WERI-Rb-1 (cell line): ENCODE results near the gene NKAIN2.

Source experiments
- DNase-seq: peaks from one replicate; pipeline ENCODE4 v3.0.0-alpha.2; 2020
- H3K27ac ChIP-seq: fragments of 250-450 bp; sonication (Bioruptor Pico); 2 replicates; pipeline ENCODE4 v1.5.1; 2020; ENCODE audit warnings: mild to moderate bottlenecking, moderate library complexity
- H3K27me3 ChIP-seq: fragments of 250-450 bp; sonication (Bioruptor Pico); 2 replicates; pipeline ENCODE4 v1.5.1; 2021; ENCODE audit warnings: mild to moderate bottlenecking, low read depth, moderate library complexity; ENCODE audit not compliant: insufficient read depth, severe bottlenecking
- H3K36me3 ChIP-seq: fragments of 250-450 bp; sonication (Bioruptor Pico); 2 replicates; pipeline ENCODE4 v1.5.1; 2020; ENCODE audit warnings: mild to moderate bottlenecking, moderate library complexity
- H3K4me3 ChIP-seq: 2 replicates; pipeline ENCODE4 v1.5.1; 2011; ENCODE audit warnings: low read depth, mild to moderate bottlenecking, control low read depth, low read length
- H3K9me3 ChIP-seq: fragments of 250-450 bp; sonication (Bioruptor Pico); 2 replicates; pipeline ENCODE4 v1.5.1; 2021; ENCODE audit warnings: mild to moderate bottlenecking, moderate library complexity; ENCODE audit not compliant: severe bottlenecking
- TF ChIP-seq, protein P1 (sequence below): IDR thresholded peaks from 2 replicates; pipeline ENCODE4 v1.5.1; 2011; ENCODE audit warnings: low read depth, mild to moderate bottlenecking, control low read depth, inconsistent platforms, low read length

The NKAIN2 gene

DNA sequence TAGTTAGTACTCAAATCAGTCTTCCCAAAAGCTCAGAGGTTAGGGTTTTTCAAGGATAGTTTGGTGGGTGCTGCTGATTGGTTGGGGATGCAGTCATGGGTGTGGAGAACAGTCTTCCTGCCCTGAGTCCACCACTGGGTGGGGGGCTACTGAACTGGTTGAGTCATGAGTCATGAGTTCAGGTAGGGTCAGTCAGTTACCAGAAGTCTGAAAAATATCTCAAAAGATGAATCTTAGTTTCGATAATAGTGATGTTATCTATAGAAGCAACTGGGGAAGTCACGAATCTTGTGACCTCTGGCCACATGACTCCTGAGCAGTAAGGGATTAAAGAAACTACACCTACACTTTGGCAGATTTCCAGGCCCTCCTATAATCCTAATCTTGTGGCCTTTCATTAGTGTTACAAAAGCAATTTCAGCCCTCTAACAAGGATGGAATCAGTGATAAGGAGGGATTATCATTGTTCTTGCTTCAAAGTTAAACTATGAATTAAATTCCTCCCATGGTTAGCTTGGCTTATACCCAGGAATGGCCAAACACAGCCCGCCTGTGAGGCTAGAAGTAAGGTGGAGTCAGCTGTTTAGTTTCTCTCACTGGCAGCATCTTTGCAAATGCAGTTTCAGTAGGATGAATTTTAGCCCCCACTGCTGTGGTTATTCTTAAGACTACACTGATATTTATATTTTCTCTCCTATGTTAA lies 33.3 kb upstream of the NKAIN2 start:
- no peaks in the 10 kb centered on the region for H3K9me3 ChIP-seq
- no peak overlapping the region for H3K4me3 ChIP-seq
- no peaks in the 10 kb centered on the region for H3K36me3 ChIP-seq
- DNase-seq = no peak
- H3K27me3 ChIP-seq = no peaks in the 10 kb centered on the region
- no peak overlapping the region for H3K27ac ChIP-seq
- TF ChIP-seq, protein P1, sequence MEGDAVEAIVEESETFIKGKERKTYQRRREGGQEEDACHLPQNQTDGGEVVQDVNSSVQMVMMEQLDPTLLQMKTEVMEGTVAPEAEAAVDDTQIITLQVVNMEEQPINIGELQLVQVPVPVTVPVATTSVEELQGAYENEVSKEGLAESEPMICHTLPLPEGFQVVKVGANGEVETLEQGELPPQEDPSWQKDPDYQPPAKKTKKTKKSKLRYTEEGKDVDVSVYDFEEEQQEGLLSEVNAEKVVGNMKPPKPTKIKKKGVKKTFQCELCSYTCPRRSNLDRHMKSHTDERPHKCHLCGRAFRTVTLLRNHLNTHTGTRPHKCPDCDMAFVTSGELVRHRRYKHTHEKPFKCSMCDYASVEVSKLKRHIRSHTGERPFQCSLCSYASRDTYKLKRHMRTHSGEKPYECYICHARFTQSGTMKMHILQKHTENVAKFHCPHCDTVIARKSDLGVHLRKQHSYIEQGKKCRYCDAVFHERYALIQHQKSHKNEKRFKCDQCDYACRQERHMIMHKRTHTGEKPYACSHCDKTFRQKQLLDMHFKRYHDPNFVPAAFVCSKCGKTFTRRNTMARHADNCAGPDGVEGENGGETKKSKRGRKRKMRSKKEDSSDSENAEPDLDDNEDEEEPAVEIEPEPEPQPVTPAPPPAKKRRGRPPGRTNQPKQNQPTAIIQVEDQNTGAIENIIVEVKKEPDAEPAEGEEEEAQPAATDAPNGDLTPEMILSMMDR = no peak

DNA sequence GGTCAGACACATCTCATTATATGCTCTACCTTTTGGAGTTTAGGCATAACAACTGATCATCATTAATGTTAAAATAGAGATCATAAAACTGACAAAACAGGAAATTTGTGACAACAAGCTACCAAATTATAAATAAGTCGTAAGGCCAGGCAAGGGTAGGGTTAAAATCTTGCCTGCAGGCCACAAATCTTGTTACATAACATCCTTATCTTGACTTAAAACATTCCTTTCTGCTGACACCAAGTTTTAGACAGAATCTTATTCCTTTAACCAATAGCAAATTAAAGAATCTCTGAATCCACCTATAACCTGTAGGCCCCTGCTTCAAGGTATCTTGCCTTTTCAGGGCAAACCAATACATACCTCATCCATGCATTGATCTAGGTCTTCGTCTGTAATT lies 32.5 kb upstream of the NKAIN2 start:
- DNase-seq = no peak
- TF ChIP-seq, protein P1 = no peak
- H3K36me3 ChIP-seq = no peaks in the 10 kb centered on the region

DNA sequence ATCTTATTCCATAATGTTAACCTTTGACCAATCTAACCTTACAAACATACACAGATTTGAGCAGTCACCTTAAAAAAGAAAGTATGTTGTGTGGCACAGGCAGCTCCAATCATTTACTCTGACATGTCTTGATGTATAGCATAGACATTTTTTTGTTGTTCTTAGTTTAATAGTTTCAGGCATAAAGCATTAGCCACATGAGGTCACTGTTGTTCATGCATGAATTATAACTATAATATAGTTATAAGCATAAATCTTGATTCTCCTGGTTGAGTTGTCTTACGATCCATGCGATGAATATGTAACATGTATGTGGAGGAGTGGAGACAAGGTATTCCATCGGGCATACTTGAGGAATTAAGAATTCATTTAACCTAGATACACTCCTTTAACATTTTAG lies 26.1 kb upstream of the NKAIN2 start:
- Histone ChIP-seq H3K9me3 (no peaks in the 10 kb centered on the region), H3K27ac (no peak overlapping the region), H3K4me3 (no peak overlapping the region), H3K27me3 (no peaks in the 10 kb centered on the region), H3K36me3 (no peaks in the 10 kb centered on the region)
- TF ChIP-seq, protein P1 = no peak
- no peak for DNase-seq

More for the DNA sequence above, 32.5 kb upstream of the NKAIN2 start:
- Histone ChIP-seq H3K4me3 (no peak overlapping the region), H3K27me3 (no peaks in the 10 kb centered on the region), H3K9me3 (no peaks in the 10 kb centered on the region), H3K27ac (no peak overlapping the region)

DNA sequence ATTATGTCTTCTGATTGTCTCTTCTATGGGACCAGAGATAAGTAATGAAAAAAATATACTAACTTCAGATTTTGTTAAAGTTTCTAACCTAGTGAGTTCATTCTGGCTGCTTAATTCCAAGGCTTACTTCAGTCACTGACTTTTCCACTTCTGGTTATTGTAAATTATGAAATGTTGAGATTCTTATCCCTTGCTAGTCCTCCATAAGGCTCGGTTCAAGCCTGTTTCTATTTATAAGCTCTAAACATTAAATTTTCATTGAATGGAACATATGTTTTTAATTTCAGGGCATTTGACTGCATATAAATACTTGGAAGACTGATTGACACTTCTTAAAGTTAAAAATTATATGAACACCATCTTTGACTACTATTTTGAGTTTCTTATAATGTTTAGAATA lies 23.6 kb upstream of the NKAIN2 start:
- Histone ChIP-seq H3K4me3 (no peak overlapping the region), H3K27ac (no peak overlapping the region), H3K9me3 (no peaks in the 10 kb centered on the region), H3K36me3 (no peaks in the 10 kb centered on the region), H3K27me3 (no peaks in the 10 kb centered on the region)
- TF ChIP-seq, protein P1 = no peak
- no peak for DNase-seq

DNA sequence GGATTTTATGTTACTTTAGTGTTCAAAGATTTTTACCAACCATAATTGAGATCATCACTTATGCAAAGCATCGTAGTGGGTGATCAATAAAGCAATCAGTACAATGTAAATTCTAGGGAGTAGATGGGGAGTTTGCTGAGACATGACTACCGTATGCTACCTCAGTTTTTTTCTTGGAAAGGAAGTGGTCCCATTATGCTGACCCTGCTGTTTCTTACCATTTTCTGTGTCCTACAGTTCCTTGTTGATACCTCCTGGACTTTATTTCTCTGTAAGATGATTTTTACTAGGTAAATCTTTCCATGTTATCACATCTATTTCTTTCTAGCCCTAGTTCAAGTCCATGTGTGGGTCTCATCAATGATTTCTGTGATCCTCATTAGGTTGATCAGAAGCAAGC lies 19.3 kb upstream of the NKAIN2 start:
- Histone ChIP-seq H3K27me3 (no peaks in the 10 kb centered on the region), H3K9me3 (no peaks in the 10 kb centered on the region), H3K36me3 (no peaks in the 10 kb centered on the region), H3K27ac (no peak overlapping the region), H3K4me3 (no peak overlapping the region)
- TF ChIP-seq, protein P1 = no peak
- no peak for DNase-seq

DNA sequence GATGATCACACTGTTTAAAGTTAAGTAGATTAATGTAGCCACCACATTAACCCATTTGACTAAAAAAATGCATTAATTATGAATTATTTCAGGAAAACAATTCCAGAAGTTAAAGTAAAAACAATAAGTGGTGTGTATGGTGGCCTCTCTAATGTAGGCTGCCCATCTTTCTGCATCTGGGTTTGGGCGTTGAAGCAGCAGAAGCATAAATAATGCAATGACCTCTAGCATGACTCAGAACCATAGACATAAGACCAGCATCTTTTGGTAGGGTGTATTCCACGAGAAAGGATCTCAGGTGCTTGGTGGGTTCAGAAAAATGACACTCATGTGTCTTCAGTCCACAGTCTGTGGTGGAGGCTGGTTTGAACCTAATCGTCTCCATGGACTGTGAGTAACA lies 18.6 kb upstream of the NKAIN2 start:
- no peak for DNase-seq
- Histone ChIP-seq H3K27me3 (no peaks in the 10 kb centered on the region), H3K27ac (no peak overlapping the region), H3K9me3 (no peaks in the 10 kb centered on the region), H3K4me3 (no peak overlapping the region), H3K36me3 (no peaks in the 10 kb centered on the region)
- TF ChIP-seq, protein P1 = no peak
